ENCODE results near the gene TENM3. TPM values are rescaled to one million over a fixed set of nuclear protein-coding genes. Genes with fewer than 3 reads are reported as not detected.

TENM3 gene
- total and polyA plus RNA-seq, 12 donors = 0.20 to 6.6 (median 3.5) TPM

GRCh38 chr4:182608525-182608924 is 365.3 kb downstream of the TENM3 start:
- Histone ChIP-seq H3K9me3 (no peaks in the 10 kb centered on the region), H3K27ac (no peak overlapping the region), H3K4me1 (no peaks in the 10 kb centered on the region), H3K4me3 (no peak overlapping the region), H3K27me3 (no peaks in the 10 kb centered on the region), H3K36me3 (no peaks in the 10 kb centered on the region)
- no peak for TF ChIP-seq CTCF (IDR thresholded peaks at IDR 0.05)
- no peak for DNase-seq
- intact Hi-C loops (cut with DNase I) = no loop called here
- WGBS, 2 donors = 97% methylated on average over 23 of the region's 23 CpGs
- ATAC-seq = no peak

DNA sequence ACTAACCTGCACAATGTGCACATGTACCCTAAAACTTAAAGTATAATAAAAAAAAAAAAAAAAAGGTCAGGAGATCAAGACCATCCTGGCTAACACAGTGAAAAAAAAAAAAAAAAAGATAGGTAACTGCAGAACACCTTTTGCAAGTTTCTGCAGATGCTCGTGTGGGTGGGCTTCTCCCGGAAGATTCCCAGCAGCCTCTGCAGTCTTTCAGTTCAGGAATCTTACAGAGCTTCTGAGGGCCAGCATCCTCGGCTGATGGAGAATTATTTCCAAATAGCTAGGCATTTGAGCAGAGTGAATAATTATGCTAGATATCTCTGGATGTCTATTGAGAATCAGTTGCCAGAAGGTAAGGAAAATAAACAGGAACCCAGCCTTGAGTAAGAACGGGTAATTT is 373.3 kb downstream of the TENM3 start:
- ATAC-seq = no peak
- 83 to 85% methylated on average over 4 of the region's 4 CpGs for WGBS, 2 donors
- Histone ChIP-seq H3K9me3 (no peaks in the 10 kb centered on the region), H3K27me3 (no peaks in the 10 kb centered on the region), H3K4me1 (no peaks in the 10 kb centered on the region), H3K27ac (no peak overlapping the region), H3K36me3 (no peaks in the 10 kb centered on the region), H3K4me3 (no peak overlapping the region)
- DNase-seq = no peak
- no peak for TF ChIP-seq CTCF (IDR thresholded peaks at IDR 0.05)
- intact Hi-C loops (cut with DNase I) = no loop called here

- Histone ChIP-seq H3K36me3 (no peaks in the 10 kb centered on the region), H3K4me3 (no peak overlapping the region), H3K27ac (no peak overlapping the region), H3K4me1 (no peaks in the 10 kb centered on the region), H3K27me3 (no peaks in the 10 kb centered on the region), H3K9me3 (no peaks in the 10 kb centered on the region)
- DNase-seq (no peak), ATAC-seq (no peak)
- no peak for TF ChIP-seq CTCF (IDR thresholded peaks at IDR 0.05)
- intact Hi-C loops (cut with DNase I) = no loop called here
- WGBS, 2 donors = 87 to 89% methylated on average over 5 of the region's 5 CpGs
These were observed 376.5 kb downstream of the TENM3 start for GRCh38 chr4:182619660-182620059.

GRCh38 chr4:182620111-182620980 is 377.1 kb downstream of the TENM3 start:
- Histone ChIP-seq H3K4me1 (no peaks in the 10 kb centered on the region), H3K27ac (no peak overlapping the region), H3K4me3 (no peak overlapping the region), H3K27me3 (no peaks in the 10 kb centered on the region), H3K36me3 (no peaks in the 10 kb centered on the region), H3K9me3 (no peaks in the 10 kb centered on the region)
- no peak for DNase-seq
- intact Hi-C loops (cut with DNase I) = no loop called here
- no peak for ATAC-seq
- no peak for TF ChIP-seq CTCF (IDR thresholded peaks at IDR 0.05)
- 84 to 89% methylated on average over 10 of the region's 10 CpGs for WGBS, 2 donors
